CD14-positive monocyte (primary cell): ENCODE results near the gene SYT13. TPM values are rescaled to one million over a fixed set of nuclear protein-coding genes. Genes with fewer than 3 reads are reported as not detected.

ENCODE experiments used
- DNase-seq, 3 donors: peaks; one replicate each; pipeline ENCODE4 v3.0.0-alpha.2; 2011 to 2022
- H2AFZ ChIP-seq: 2 replicates; pipeline ENCODE4 v1.6.0; 2012; ENCODE audit warnings: mild to moderate bottlenecking, low read depth, low read length, inconsistent platforms; ENCODE audit not compliant: insufficient read depth, poor library complexity, severe bottlenecking
- H3K27ac ChIP-seq, 2 donors: 1 replicate in 1 of 2; 2 replicates in 1 of 2; pipeline ENCODE4 v1.5.1; 2012 to 2013; ENCODE audit warnings: low read length in 2 of 2, control low read depth in 1 of 2, inconsistent platforms in 1 of 2, low read depth in 1 of 2, mild to moderate bottlenecking in 1 of 2
- H3K27me3 ChIP-seq, 2 donors: one replicate each; pipeline versions ENCODE4 v1.6.0 to v1.6.1; 2011 to 2013; ENCODE audit warnings: low read length in 2 of 2; ENCODE audit not compliant: control insufficient read depth in 2 of 2, insufficient read depth in 2 of 2
- H3K36me3 ChIP-seq, 2 donors: replicated peaks in 1 of 2; 1 replicate in 1 of 2; 2 replicates in 1 of 2; pipeline versions ENCODE4 v1.5.1 to v1.6.1; 2012 to 2013; ENCODE audit warnings: low read length in 2 of 2, control low read depth in 1 of 2, inconsistent platforms in 1 of 2, mild to moderate bottlenecking in 1 of 2; ENCODE audit not compliant: insufficient read depth in 2 of 2, control insufficient read depth in 1 of 2
- H3K4me1 ChIP-seq, 2 donors: 1 replicate in 1 of 2; 2 replicates in 1 of 2; pipeline versions ENCODE4 v1.5.1 to v1.6.1; 2012 to 2013; ENCODE audit warnings: low read length in 2 of 2, control low read depth in 1 of 2, inconsistent platforms in 1 of 2, mild to moderate bottlenecking in 1 of 2, moderate library complexity in 1 of 2; ENCODE audit not compliant: insufficient read depth in 2 of 2, control insufficient read depth in 1 of 2
- H3K4me2 ChIP-seq: replicated peaks from 2 replicates; pipeline ENCODE3; 2012; ENCODE audit warnings: low read length, moderate library complexity, mild to moderate bottlenecking; ENCODE audit not compliant: poor library complexity, severe bottlenecking; ENCODE audit errors: extremely low read depth
- H3K4me3 ChIP-seq, 3 experiments: fragments of 200-600 bp in 1 of 3; sonication (generic) in 1 of 3; replicated peaks in 1 of 3; 1 replicate in 2 of 3; 2 replicates in 1 of 3; pipeline ENCODE4 v1.5.1; 2011 to 2013; ENCODE audit warnings: low read length in 3 of 3, mild to moderate bottlenecking in 3 of 3, control low read depth in 2 of 3, low read depth in 2 of 3, inconsistent platforms in 1 of 3, moderate library complexity in 1 of 3
- H3K79me2 ChIP-seq: 2 replicates; pipeline ENCODE4 v1.6.0; 2012; ENCODE audit warnings: mild to moderate bottlenecking, control low read depth, inconsistent platforms, low read length, moderate library complexity; ENCODE audit not compliant: insufficient read depth
- H3K9ac ChIP-seq: 2 replicates; pipeline ENCODE4 v1.6.0; 2017; ENCODE audit warnings: low read length, mild to moderate bottlenecking; ENCODE audit not compliant: insufficient read depth, poor library complexity, severe bottlenecking
- H3K9me3 ChIP-seq, 2 donors: replicated peaks in 1 of 2; 1 replicate in 1 of 2; 2 replicates in 1 of 2; pipeline versions ENCODE4 v1.5.1 to v1.6.1; 2012 to 2013; ENCODE audit warnings: low read length in 2 of 2, control low read depth in 1 of 2; ENCODE audit not compliant: control insufficient read depth in 1 of 2, insufficient read depth in 1 of 2
- H4K20me1 ChIP-seq: 2 replicates; pipeline ENCODE4 v1.6.0; 2012; ENCODE audit warnings: mild to moderate bottlenecking, low read length, control low read depth, moderate library complexity; ENCODE audit not compliant: insufficient read depth
- H3K27ac Mint-ChIP-seq, 7 donors: one replicate each; pipeline ENCODE4 v1.8.0; 2020; ENCODE audit warnings: mild to moderate bottlenecking in 7 of 7, mixed read lengths in 7 of 7, moderate library complexity in 6 of 7, inconsistent platforms in 2 of 7
- H3K27me3 Mint-ChIP-seq, 3 donors: one replicate each; pipeline ENCODE4 v1.8.0; 2021 to 2022; ENCODE audit warnings: low read depth in 3 of 3, mild to moderate bottlenecking in 3 of 3, mixed read lengths in 3 of 3, moderate library complexity in 3 of 3, inconsistent platforms in 1 of 3
- H3K36me3 Mint-ChIP-seq, 2 donors: one replicate each; pipeline ENCODE4 v1.8.0; 2020; ENCODE audit warnings: mixed read lengths in 2 of 2, inconsistent platforms in 1 of 2, mild to moderate bottlenecking in 1 of 2
- H3K4me1 Mint-ChIP-seq: one replicate; pipeline ENCODE4 v1.8.0; 2020; ENCODE audit warnings: mild to moderate bottlenecking, mixed read lengths
- H3K4me3 Mint-ChIP-seq, 2 donors: one replicate each; pipeline ENCODE4 v1.8.0; 2020; ENCODE audit warnings: mild to moderate bottlenecking in 2 of 2, mixed read lengths in 2 of 2, moderate library complexity in 1 of 2
- H3K9me3 Mint-ChIP-seq, 7 donors: one replicate each; pipeline ENCODE4 v1.8.0; 2020 to 2022; ENCODE audit warnings: mixed read lengths in 7 of 7, mild to moderate bottlenecking in 6 of 7, moderate library complexity in 6 of 7, inconsistent platforms in 2 of 7
- WGBS: methylation state at CpG from one replicate; pipeline ENCODE4 v1.1.5; 2013; ENCODE audit warnings: missing lambda C conversion rate; ENCODE audit not compliant: insufficient coverage; 5-methylcytosine and 5-hydroxymethylcytosine counted together
- intact Hi-C, 2 donors: fragments of 100-400 bp; cut with micrococcal nuclease; formaldehyde crosslinking; loops; one replicate each; pipeline versions ENCODE4 v1.15.0 to v1.15.1; 2023
- polyA plus RNA-seq, 3 donors: library from polyadenylated mRNA; depleted of rRNA in 1 of 3; unstranded in 2 of 3; stranded (reverse) in 1 of 3; fragments of 300-500 nt in 2 of 3; fragments of >200 nt in 1 of 3; fragmentation: Illumina TruSeq in 2 of 3; gene quantifications; 1 replicate in 2 of 3; 2 replicates in 1 of 3; pipeline ENCODE4 v1.2.3, GENCODE V29; 2012 to 2021
- TF ChIP-seq, protein P1 (sequence below): fragments of 200-600 bp; IDR thresholded peaks from one replicate; pipeline ENCODE4 v1.8.0; 2022; ENCODE audit warnings: antibody characterized with exemption, mild to moderate bottlenecking

SYT13 gene
- polyA plus RNA-seq, 3 donors, result not detected

DNA sequence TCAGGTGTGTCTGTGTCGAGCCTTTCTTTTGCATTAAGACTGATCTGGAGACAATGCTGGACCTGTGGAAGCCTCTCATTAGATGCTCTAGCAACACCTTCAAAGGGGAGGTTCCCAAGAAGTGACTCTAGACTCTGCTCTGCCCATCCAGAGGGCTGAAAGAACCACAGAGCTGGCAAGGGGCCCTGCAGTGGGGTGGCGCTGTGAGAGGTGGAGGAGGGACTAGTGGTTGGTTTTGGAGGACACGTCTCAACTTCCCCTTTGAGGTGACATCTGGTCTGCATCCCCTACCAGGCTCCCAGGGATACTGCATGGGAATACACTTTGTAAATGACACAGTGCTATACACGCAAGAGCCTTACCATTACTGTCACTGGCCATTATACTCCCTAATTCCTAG, 34.2 kb upstream of the SYT13 start:
- H3K4me1 Mint-ChIP-seq, result no peaks in the 10 kb centered on the region
- H3K9ac ChIP-seq, result no peak overlapping the region
- no peak for DNase-seq
- no peak overlapping the region for H2AFZ ChIP-seq
- H3K36me3 Mint-ChIP-seq, result no peaks in the 10 kb centered on the region
- H3K27ac Mint-ChIP-seq, result peak overlapping the region in 1 of 7 donors; percentile 77
- H3K27ac ChIP-seq, result no peak overlapping the region
- H3K79me2 ChIP-seq, result no peaks in the 10 kb centered on the region
- WGBS, result 38% methylated on average over 2 of the region's 4 CpGs
- H3K4me3 Mint-ChIP-seq, result no peak overlapping the region
- TF ChIP-seq, protein P1, sequence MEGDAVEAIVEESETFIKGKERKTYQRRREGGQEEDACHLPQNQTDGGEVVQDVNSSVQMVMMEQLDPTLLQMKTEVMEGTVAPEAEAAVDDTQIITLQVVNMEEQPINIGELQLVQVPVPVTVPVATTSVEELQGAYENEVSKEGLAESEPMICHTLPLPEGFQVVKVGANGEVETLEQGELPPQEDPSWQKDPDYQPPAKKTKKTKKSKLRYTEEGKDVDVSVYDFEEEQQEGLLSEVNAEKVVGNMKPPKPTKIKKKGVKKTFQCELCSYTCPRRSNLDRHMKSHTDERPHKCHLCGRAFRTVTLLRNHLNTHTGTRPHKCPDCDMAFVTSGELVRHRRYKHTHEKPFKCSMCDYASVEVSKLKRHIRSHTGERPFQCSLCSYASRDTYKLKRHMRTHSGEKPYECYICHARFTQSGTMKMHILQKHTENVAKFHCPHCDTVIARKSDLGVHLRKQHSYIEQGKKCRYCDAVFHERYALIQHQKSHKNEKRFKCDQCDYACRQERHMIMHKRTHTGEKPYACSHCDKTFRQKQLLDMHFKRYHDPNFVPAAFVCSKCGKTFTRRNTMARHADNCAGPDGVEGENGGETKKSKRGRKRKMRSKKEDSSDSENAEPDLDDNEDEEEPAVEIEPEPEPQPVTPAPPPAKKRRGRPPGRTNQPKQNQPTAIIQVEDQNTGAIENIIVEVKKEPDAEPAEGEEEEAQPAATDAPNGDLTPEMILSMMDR, result no peak
- H3K9me3 ChIP-seq, result no peaks in the 10 kb centered on the region
- H3K27me3 ChIP-seq, result no peaks in the 10 kb centered on the region
- intact Hi-C loops, result no loop called here
- no peak overlapping the region for H3K4me3 ChIP-seq
- peaks cover under 1 to 9% (median 4%) of the 10 kb centered on the region in 3 donors for H3K27me3 Mint-ChIP-seq
- peaks cover 0 to 3% (median 0%) of the 10 kb centered on the region in 7 donors for H3K9me3 Mint-ChIP-seq
- no peaks in the 10 kb centered on the region for H4K20me1 ChIP-seq
- H3K36me3 ChIP-seq, result no peaks in the 10 kb centered on the region
- H3K4me1 ChIP-seq, result no peaks in the 10 kb centered on the region
- H3K4me2 ChIP-seq, result no peak overlapping the region

DNA sequence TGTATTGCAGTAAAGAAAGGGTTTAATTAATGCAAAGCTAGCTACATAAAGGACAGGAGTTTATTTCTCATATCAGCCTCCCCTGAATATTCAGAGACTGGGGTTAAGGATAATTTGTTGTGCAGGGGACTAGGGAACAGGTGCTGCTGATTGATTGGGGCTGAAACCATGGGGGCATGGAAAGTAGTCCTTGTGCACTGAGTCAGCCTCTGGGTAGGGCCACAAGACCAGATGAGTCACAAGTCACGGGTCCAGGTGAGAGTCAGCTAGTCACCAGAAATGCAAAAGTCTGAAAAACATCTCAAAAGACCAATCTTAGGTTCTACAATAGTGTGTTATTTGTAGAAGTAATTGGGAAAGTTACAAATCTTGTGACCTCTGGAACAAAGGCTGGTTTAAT, 32.9 kb upstream of the SYT13 start:
- no peaks in the 10 kb centered on the region for H3K79me2 ChIP-seq
- no peak overlapping the region for H3K4me3 Mint-ChIP-seq
- intact Hi-C loops, result no loop called here
- H3K4me3 ChIP-seq, result no peak overlapping the region
- no peaks in the 10 kb centered on the region for H3K4me1 ChIP-seq
- WGBS, result no CpG with 5 or more reads among the region's 1 CpG
- peaks cover 0 to 4% of the 10 kb centered on the region in 2 donors for H3K27me3 ChIP-seq
- H3K9me3 Mint-ChIP-seq, result peaks cover 0 to 2% (median 0%) of the 10 kb centered on the region in 7 donors
- DNase-seq, result no peak
- H3K9me3 ChIP-seq, result no peaks in the 10 kb centered on the region
- no peaks in the 10 kb centered on the region for H3K36me3 Mint-ChIP-seq
- TF ChIP-seq, protein P1, result no peak
- H3K4me2 ChIP-seq, result no peak overlapping the region
- H3K9ac ChIP-seq, result no peak overlapping the region
- H3K27me3 Mint-ChIP-seq, result peaks cover 1 to 12% (median 9%) of the 10 kb centered on the region in 3 donors
- H2AFZ ChIP-seq, result no peak overlapping the region
- no peak overlapping the region for H3K27ac ChIP-seq
- no peak overlapping the region for H3K27ac Mint-ChIP-seq
- no peaks in the 10 kb centered on the region for H4K20me1 ChIP-seq
- H3K36me3 ChIP-seq, result no peaks in the 10 kb centered on the region
- H3K4me1 Mint-ChIP-seq, result no peaks in the 10 kb centered on the region
